Naive thymus-derived CD8-positive, alpha-beta T cell (primary cell): ENCODE results near the gene ADAMTSL4. TPM values are rescaled to one million over a fixed set of nuclear protein-coding genes. Genes with fewer than 3 reads are reported as not detected.
"Not testable (repeated sequence)": the region's sequence is repeated elsewhere in the genome, so short reads cannot be mapped to it uniquely, and the experiment has no call there.

Source experiments
- ATAC-seq, 2 donors: fragments of 150-1000 bp; cut with Tn5 transposase in 1 of 2; sonication (Bioruptor Pico), chemical (Tn5 transposase) in 1 of 2; 1 replicate in 1 of 2; 2 replicates in 1 of 2; pipeline ENCODE4 v1.10.0; 2021; ENCODE audit warnings: mild to moderate bottlenecking in 2 of 2, moderate library complexity in 2 of 2
- POLR2A ChIA-PET: fragments of 350-600 bp; sonication (Branson Sonifier 250); formaldehyde crosslinking; loops from one replicate; lab custom pipeline; 2021; ENCODE audit warnings: antibody characterized with exemption; lab: Charles Lee
- DNase-seq, 10 donors: peaks; one replicate each; pipeline versions ENCODE4 v3.0.0 to v3.0.0-alpha.2; 2020 to 2022
- H3K27ac Mint-ChIP-seq, 10 donors: one replicate each; pipeline ENCODE4 v1.8.0; 2020 to 2022; ENCODE audit warnings: mild to moderate bottlenecking in 10 of 10, mixed read lengths in 10 of 10, moderate library complexity in 4 of 10, inconsistent platforms in 1 of 10
- H3K27me3 Mint-ChIP-seq, 5 donors: one replicate each; pipeline ENCODE4 v1.8.0; 2021 to 2022; ENCODE audit warnings: mixed read lengths in 5 of 5
- H3K36me3 Mint-ChIP-seq, 3 donors: one replicate each; pipeline ENCODE4 v1.8.0; 2020 to 2022; ENCODE audit warnings: mixed read lengths in 3 of 3, mild to moderate bottlenecking in 2 of 3, inconsistent platforms in 1 of 3
- H3K4me1 Mint-ChIP-seq, 4 donors: one replicate each; pipeline ENCODE4 v1.8.0; 2021 to 2022; ENCODE audit warnings: mixed read lengths in 4 of 4
- H3K4me3 Mint-ChIP-seq, 10 donors: one replicate each; pipeline ENCODE4 v1.8.0; 2020 to 2022; ENCODE audit warnings: mild to moderate bottlenecking in 10 of 10, mixed read lengths in 10 of 10, moderate library complexity in 6 of 10, inconsistent platforms in 1 of 10
- H3K9me3 Mint-ChIP-seq, 9 donors: one replicate each; pipeline ENCODE4 v1.8.0; 2020 to 2022; ENCODE audit warnings: mixed read lengths in 9 of 9, mild to moderate bottlenecking in 3 of 9, inconsistent platforms in 1 of 9, moderate library complexity in 1 of 9
- polyA plus RNA-seq, 3 donors: library from polyadenylated mRNA; unstranded; fragments of 300-500 nt; fragmentation: Illumina TruSeq; gene quantifications; one replicate each; pipeline ENCODE4 v1.2.3, GENCODE V29; 2021
- total RNA-seq, 8 experiments: library from RNA in 2 of 8; stranded (reverse) in 2 of 8; gene quantifications; one replicate each; pipeline ENCODE4 v1.2.3 and lab custom pipeline; 2021 to 2026

Gene ADAMTSL4
- total and polyA plus RNA-seq, 5 experiments from 2014 or later, result 0.16 to 0.32 (median 0.29) TPM; not detected in 2

GRCh38 chr1:150581437-150581836 is 32.2 kb downstream of the ADAMTSL4 start:
- Mint-ChIP-seq H3K4me1 (peaks cover 14 to 21% (median 19%) of the 10 kb centered on the region in 4 donors), H3K27ac (peak overlapping the region in 1 of 10 donors; percentile 36)

GRCh38 chr1:150581962-150582361 is 32.8 kb downstream of the ADAMTSL4 start:
- POLR2A ChIA-PET, result interaction anchor here (1.2 to 16.4 kb wide), 2 partner anchors 9 to 18 kb away, joined by 3 to 1195 read pairs; no protein-coding TSS in a partner anchor
- DNase-seq, H3K27me3 Mint-ChIP-seq, ATAC-seq, H3K9me3 Mint-ChIP-seq, H3K4me3 Mint-ChIP-seq: not testable (repeated sequence)
- peaks cover 18 to 25% (median 24%) of the 10 kb centered on the region in 3 donors for H3K36me3 Mint-ChIP-seq
- H3K27ac Mint-ChIP-seq, result peak overlapping the region in 1 of 10 donors; percentile 33
- peaks cover 14 to 21% (median 19%) of the 10 kb centered on the region in 4 donors for H3K4me1 Mint-ChIP-seq

More at GRCh38 chr1:150581437-150581836, 32.2 kb downstream of the ADAMTSL4 start:
- H3K4me3 Mint-ChIP-seq, ATAC-seq, H3K9me3 Mint-ChIP-seq, H3K27me3 Mint-ChIP-seq, DNase-seq: not testable (repeated sequence)
- POLR2A ChIA-PET, result interaction anchor here (0.6 to 16.4 kb wide), 2 partner anchors 18 to 185 kb away, joined by 3 to 1195 read pairs; no protein-coding TSS in a partner anchor
- peaks cover 23 to 30% (median 29%) of the 10 kb centered on the region in 3 donors for H3K36me3 Mint-ChIP-seq

GRCh38 chr1:150582371-150582770 is 33.2 kb downstream of the ADAMTSL4 start:
- Mint-ChIP-seq H3K4me3 (no peak overlapping the region), H3K27me3 (no peaks in the 10 kb centered on the region), H3K27ac (peak overlapping the region in 3 of 10 donors; percentile 24 to 48 (median 42)), H3K9me3 (peaks cover 0 to 4% (median 0%) of the 10 kb centered on the region in 9 donors), H3K4me1 (peaks cover 14 to 21% (median 19%) of the 10 kb centered on the region in 4 donors), H3K36me3 (peaks cover 14 to 20% (median 19%) of the 10 kb centered on the region in 3 donors)
- no peak for ATAC-seq
- POLR2A ChIA-PET, result interaction anchor here (1.2 to 16.4 kb wide), 2 partner anchors 9 to 19 kb away, joined by 3 to 1195 read pairs; no protein-coding TSS in a partner anchor
- no peak for DNase-seq

GRCh38 chr1:150596095-150596892 is 47.1 kb downstream of the ADAMTSL4 start:
- peak overlapping the region in 3 of 10 donors; percentile 4 to 65 (median 49) for H3K27ac Mint-ChIP-seq
- H3K9me3 Mint-ChIP-seq, result no peaks in the 10 kb centered on the region
- ATAC-seq (no peak), DNase-seq (no peak)
- peaks cover 0 to 25% (median 4%) of the 10 kb centered on the region in 3 donors for H3K36me3 Mint-ChIP-seq
- no peaks in the 10 kb centered on the region for H3K27me3 Mint-ChIP-seq
- POLR2A ChIA-PET, result no interaction called here
- H3K4me1 Mint-ChIP-seq, result peaks cover 8 to 18% (median 12%) of the 10 kb centered on the region in 4 donors
- no peak overlapping the region for H3K4me3 Mint-ChIP-seq

GRCh38 chr1:150596976-150597375 is 47.8 kb downstream of the ADAMTSL4 start:
- H3K27ac Mint-ChIP-seq, result peak overlapping the region in 1 of 10 donors; percentile 65
- DNase-seq (no peak), ATAC-seq (no peak)
- POLR2A ChIA-PET, result no interaction called here
- no peaks in the 10 kb centered on the region for H3K27me3 Mint-ChIP-seq
- H3K4me3 Mint-ChIP-seq, result no peak overlapping the region
- peaks cover 0 to 25% (median 4%) of the 10 kb centered on the region in 3 donors for H3K36me3 Mint-ChIP-seq
- peaks cover 8 to 18% (median 12%) of the 10 kb centered on the region in 4 donors for H3K4me1 Mint-ChIP-seq
- no peaks in the 10 kb centered on the region for H3K9me3 Mint-ChIP-seq

- peaks cover 0 to 26% (median 4%) of the 10 kb centered on the region in 3 donors for H3K36me3 Mint-ChIP-seq
- not testable (repeated sequence) for H3K27me3 Mint-ChIP-seq, DNase-seq, H3K4me3 Mint-ChIP-seq, ATAC-seq, H3K9me3 Mint-ChIP-seq
- H3K27ac Mint-ChIP-seq, result peak overlapping the region in 2 of 10 donors; percentile 6 to 79
- peaks cover 8 to 20% (median 12%) of the 10 kb centered on the region in 4 donors for H3K4me1 Mint-ChIP-seq
- POLR2A ChIA-PET, result interaction anchor here (0.7 to 0.9 kb wide), 2 partner anchors 37 to 38 kb away, joined by 5 to 7 read pairs; no protein-coding TSS in a partner anchor
Measured at GRCh38 chr1:150598346-150598745, 49.1 kb downstream of the ADAMTSL4 start.

GRCh38 chr1:150601540-150601939 is 52.3 kb downstream of the ADAMTSL4 start:
- Mint-ChIP-seq H3K4me3 (no peak overlapping the region), H3K27me3 (no peaks in the 10 kb centered on the region), H3K9me3 (no peaks in the 10 kb centered on the region), H3K36me3 (peaks cover 0 to 34% (median 3%) of the 10 kb centered on the region in 3 donors), H3K4me1 (peaks cover 0 to 27% (median 8%) of the 10 kb centered on the region in 4 donors), H3K27ac (no peak overlapping the region)
- no peak for DNase-seq
- POLR2A ChIA-PET, result interaction anchor here (0.7 kb wide), 2 partner anchors 14 to 108 kb away, joined by 3 read pairs; no protein-coding TSS in a partner anchor
- ATAC-seq, result no peak

- not testable (repeated sequence) for DNase-seq, H3K27ac Mint-ChIP-seq, H3K27me3 Mint-ChIP-seq, H3K9me3 Mint-ChIP-seq, H3K4me3 Mint-ChIP-seq, ATAC-seq
- Mint-ChIP-seq H3K36me3 (peaks cover 0 to 31% (median 3%) of the 10 kb centered on the region in 3 donors), H3K4me1 (peaks cover 0 to 21% (median 7%) of the 10 kb centered on the region in 4 donors)
- POLR2A ChIA-PET, result interaction anchor here (1.9 kb wide), 1 partner anchor 40 kb away, joined by 14 read pairs; no protein-coding TSS in a partner anchor
Measured at GRCh38 chr1:150602372-150602771, 53.2 kb downstream of the ADAMTSL4 start.

GRCh38 chr1:150603711-150604110 is 54.5 kb downstream of the ADAMTSL4 start:
- POLR2A ChIA-PET, result interaction anchor here (0.5 to 1.9 kb wide), 3 partner anchors 41 to 643 kb away, joined by 3 to 14 read pairs (median 5); no protein-coding TSS in a partner anchor
- H3K9me3 Mint-ChIP-seq, result no peaks in the 10 kb centered on the region
- DNase-seq, result no peak
- H3K27me3 Mint-ChIP-seq, result no peaks in the 10 kb centered on the region
- peak overlapping the region in 1 of 10 donors; percentile 20 for H3K4me3 Mint-ChIP-seq
- ATAC-seq, result no peak
- H3K36me3 Mint-ChIP-seq, result peaks cover 0 to 34% (median 3%) of the 10 kb centered on the region in 3 donors
- peak overlapping the region in 4 of 10 donors; percentile 57 to 81 (median 64) for H3K27ac Mint-ChIP-seq
- peaks cover 0 to 21% (median 7%) of the 10 kb centered on the region in 4 donors for H3K4me1 Mint-ChIP-seq

- DNase-seq (no peak), ATAC-seq (no peak)
- H3K27ac Mint-ChIP-seq, result peak overlapping the region in 6 of 10 donors; percentile 15 to 63 (median 38)
- H3K4me1 Mint-ChIP-seq, result peaks cover 0 to 21% (median 7%) of the 10 kb centered on the region in 4 donors
- peaks cover 0 to 36% (median 3%) of the 10 kb centered on the region in 3 donors for H3K36me3 Mint-ChIP-seq
- no peak overlapping the region for H3K4me3 Mint-ChIP-seq
- H3K27me3 Mint-ChIP-seq, result no peaks in the 10 kb centered on the region
- POLR2A ChIA-PET, result interaction anchor here (0.5 to 1.6 kb wide), 2 partner anchors 44 to 644 kb away, joined by 3 to 5 read pairs; no protein-coding TSS in a partner anchor
- no peaks in the 10 kb centered on the region for H3K9me3 Mint-ChIP-seq
Measured at GRCh38 chr1:150604226-150604588, 55.0 kb downstream of the ADAMTSL4 start.

- not testable (repeated sequence) for H3K4me3 Mint-ChIP-seq, DNase-seq, H3K9me3 Mint-ChIP-seq, ATAC-seq, H3K27me3 Mint-ChIP-seq, H3K27ac Mint-ChIP-seq
- POLR2A ChIA-PET, result interaction anchor here (0.7 to 2.4 kb wide), 5 partner anchors 26 to 117 kb away, joined by 3 to 10 read pairs (median 6); partner anchors contain the start of gene MCL1
- Mint-ChIP-seq H3K36me3 (peaks cover 0 to 26% (median 2%) of the 10 kb centered on the region in 3 donors), H3K4me1 (peaks cover 2 to 24% (median 9%) of the 10 kb centered on the region in 4 donors)
Measured at GRCh38 chr1:150605451-150605731, 56.2 kb downstream of the ADAMTSL4 start.

GRCh38 chr1:150606463-150607142 is 57.4 kb downstream of the ADAMTSL4 start:
- H3K36me3 Mint-ChIP-seq, result peaks cover 0 to 22% (median 0%) of the 10 kb centered on the region in 3 donors
- peaks cover 4 to 34% (median 17%) of the 10 kb centered on the region in 4 donors for H3K4me1 Mint-ChIP-seq
- H3K27ac Mint-ChIP-seq, result peak overlapping the region in 4 of 10 donors; percentile 25 to 79 (median 63)
- no peak overlapping the region for H3K4me3 Mint-ChIP-seq
- H3K9me3 Mint-ChIP-seq, result no peaks in the 10 kb centered on the region
- POLR2A ChIA-PET, result interaction anchor here (0.8 to 2.4 kb wide), 3 partner anchors 23 to 46 kb away, joined by 3 to 10 read pairs (median 8); no protein-coding TSS in a partner anchor
- DNase-seq (no peak), ATAC-seq (no peak)
- no peaks in the 10 kb centered on the region for H3K27me3 Mint-ChIP-seq
